ENCODE data around the gene ZBTB25. TPM values are rescaled to one million over a fixed set of nuclear protein-coding genes. Genes with fewer than 3 reads are reported as not detected.

Gene ZBTB25
- total RNA-seq, 1 experiment from 2014 or later: 3.9 TPM

Other genes starting within 250 kb of the ZBTB25 start
- gene ESR2, start 209.5 kb downstream of the ZBTB25 start, total RNA-seq (2014; rRNA removed; shearing (Covaris generic)): 0.07 TPM in 2 replicates
- 55.8 and 58.6 TPM in 2 replicates for gene MTHFD1, start 115.5 kb downstream of the ZBTB25 start, total RNA-seq (2014; rRNA removed; shearing (Covaris generic))
- 0.62 and 1.1 TPM in 2 replicates for gene AKAP5, start 38.3 kb downstream of the ZBTB25 start, total RNA-seq (2014; rRNA removed; shearing (Covaris generic))
- 16.0 and 24.7 TPM in 2 replicates for gene ZBTB1, start 932 bp upstream of the ZBTB25 start, total RNA-seq (2014; rRNA removed; shearing (Covaris generic))
- gene HSPA2, start 36.9 kb upstream of the ZBTB25 start, total RNA-seq (2014; rRNA removed; shearing (Covaris generic)): 14.1 and 21.4 TPM in 2 replicates
- gene PPP1R36, start 46.1 kb upstream of the ZBTB25 start, total RNA-seq (2014; rRNA removed; shearing (Covaris generic)): 0.28 and 0.41 TPM in 2 replicates
- 36.7 and 47.0 TPM in 2 replicates for gene PLEKHG3, start 200.6 kb upstream of the ZBTB25 start, total RNA-seq (2014; rRNA removed; shearing (Covaris generic))

All from H7 (cell line).